Ishikawa (cell line): ENCODE measurements around the gene STK17B.

ENCODE experiments used
- CEBPB ChIP-seq: IDR thresholded peaks from 2 replicates; pipeline ENCODE4 v1.6.1; 2012
- CREB1 ChIP-seq: IDR thresholded peaks from 2 replicates; pipeline ENCODE4 v1.6.1; 2012; ENCODE audit warnings: low read depth
- EGR1 ChIP-seq: IDR thresholded peaks from 2 replicates; pipeline ENCODE4 v1.6.1; 2012
- EP300 ChIP-seq: IDR thresholded peaks from 2 replicates; pipeline ENCODE4 v1.6.1; 2012; ENCODE audit warnings: borderline replicate concordance
- FOXM1 ChIP-seq: IDR thresholded peaks from 2 replicates; pipeline ENCODE4 v1.6.1; 2012; ENCODE audit warnings: low read depth, borderline replicate concordance
- NFIC ChIP-seq: IDR thresholded peaks from 2 replicates; pipeline ENCODE4 v1.6.1; 2012
- RAD21 ChIP-seq: IDR thresholded peaks from 2 replicates; pipeline ENCODE4 v1.6.1; 2012; ENCODE audit warnings: low read depth
- REST ChIP-seq: IDR thresholded peaks from 2 replicates; pipeline ENCODE4 v1.6.1; 2012; ENCODE audit warnings: low read depth, mild to moderate bottlenecking
- TAF1 ChIP-seq: IDR thresholded peaks from 2 replicates; pipeline ENCODE4 v1.6.1; 2012; ENCODE audit warnings: low read depth, mild to moderate bottlenecking
- TCF12 ChIP-seq: IDR thresholded peaks from 2 replicates; pipeline ENCODE4 v1.6.1; 2012; ENCODE audit warnings: low read depth
- TEAD4 ChIP-seq: IDR thresholded peaks from 2 replicates; pipeline ENCODE4 v1.6.1; 2012
- YY1 ChIP-seq: IDR thresholded peaks from 2 replicates; pipeline ENCODE4 v1.6.1; 2012; ENCODE audit warnings: low read depth
- ZBTB7A ChIP-seq: IDR thresholded peaks from 2 replicates; pipeline ENCODE4 v1.6.1; 2012; ENCODE audit warnings: low read depth
- TF ChIP-seq, protein P1 (sequence below): IDR thresholded peaks from 2 replicates; pipeline ENCODE4 v1.6.1; 2012
- TF ChIP-seq, protein P2 (sequence below): IDR thresholded peaks from 2 replicates; pipeline ENCODE4 v1.6.1; 2012

STK17B gene

GRCh38 chr2:196205881-196206435 is 34.6 kb upstream of the STK17B start:
- TF ChIP-seq EGR1 (no peak), FOXM1 (no peak), NFIC (no peak), YY1 (no peak), TCF12 (no peak)
- TF ChIP-seq, protein P1, sequence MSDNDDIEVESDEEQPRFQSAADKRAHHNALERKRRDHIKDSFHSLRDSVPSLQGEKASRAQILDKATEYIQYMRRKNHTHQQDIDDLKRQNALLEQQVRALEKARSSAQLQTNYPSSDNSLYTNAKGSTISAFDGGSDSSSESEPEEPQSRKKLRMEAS: no peak

- TF ChIP-seq, protein P2, sequence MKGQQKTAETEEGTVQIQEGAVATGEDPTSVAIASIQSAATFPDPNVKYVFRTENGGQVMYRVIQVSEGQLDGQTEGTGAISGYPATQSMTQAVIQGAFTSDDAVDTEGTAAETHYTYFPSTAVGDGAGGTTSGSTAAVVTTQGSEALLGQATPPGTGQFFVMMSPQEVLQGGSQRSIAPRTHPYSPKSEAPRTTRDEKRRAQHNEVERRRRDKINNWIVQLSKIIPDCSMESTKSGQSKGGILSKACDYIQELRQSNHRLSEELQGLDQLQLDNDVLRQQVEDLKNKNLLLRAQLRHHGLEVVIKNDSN: no peak
- no peak for TF ChIP-seq EGR1
- no peak for TF ChIP-seq TAF1
- no peak for TF ChIP-seq CEBPB
- no peak for TF ChIP-seq REST
- no peak for TF ChIP-seq FOXM1
- TF ChIP-seq, protein P1: no peak
- no peak for TF ChIP-seq CREB1
- no peak for TF ChIP-seq YY1
- TF ChIP-seq EP300: no peak
- TF ChIP-seq RAD21: no peak
- TF ChIP-seq NFIC: no peak
- TF ChIP-seq TCF12: no peak
- TF ChIP-seq ZBTB7A: no peak
- TF ChIP-seq TEAD4: no peak
Measured at GRCh38 chr2:196205011-196205766, 33.8 kb upstream of the STK17B start.

DNA sequence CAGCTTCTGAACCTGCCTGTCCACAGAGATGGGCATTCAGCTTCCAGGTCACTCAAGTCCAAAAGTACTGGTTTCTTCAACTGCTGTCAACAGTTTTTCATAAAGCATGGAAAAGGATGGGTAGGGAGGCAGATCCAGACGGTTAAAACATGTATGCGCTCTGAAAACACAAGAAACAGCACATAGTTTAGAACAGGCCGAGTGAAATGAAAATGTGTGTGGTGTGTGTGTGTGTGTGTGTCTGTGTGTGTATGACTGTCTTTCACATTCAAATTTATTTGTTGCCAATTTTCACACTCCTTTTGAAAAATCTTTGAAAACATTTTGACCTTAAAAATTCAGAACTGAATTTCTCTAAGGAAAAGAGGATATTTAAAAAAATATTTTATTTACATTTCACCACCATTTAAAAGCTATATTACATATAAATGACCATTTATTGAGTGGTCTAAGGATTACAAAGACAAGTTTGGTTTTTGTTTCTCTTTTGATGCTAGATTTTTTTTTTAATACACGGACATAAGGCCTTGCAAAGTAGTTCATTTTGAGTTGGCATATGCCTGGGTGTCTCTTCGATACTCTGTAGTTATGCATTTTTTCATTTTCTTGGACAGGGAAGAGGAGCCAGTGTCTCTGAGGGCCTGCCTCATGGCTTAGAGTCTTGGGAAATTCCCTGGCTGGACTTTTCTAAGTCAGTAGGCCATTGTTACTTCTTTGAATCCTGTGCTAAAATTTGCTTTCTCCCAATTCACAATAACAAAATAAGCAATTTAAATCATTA is 30.0 kb upstream of the STK17B start:
- TF ChIP-seq, protein P1: no peak
- TF ChIP-seq CEBPB: no peak
- no peak for TF ChIP-seq ZBTB7A
- no peak for TF ChIP-seq RAD21
- no peak for TF ChIP-seq TAF1

DNA sequence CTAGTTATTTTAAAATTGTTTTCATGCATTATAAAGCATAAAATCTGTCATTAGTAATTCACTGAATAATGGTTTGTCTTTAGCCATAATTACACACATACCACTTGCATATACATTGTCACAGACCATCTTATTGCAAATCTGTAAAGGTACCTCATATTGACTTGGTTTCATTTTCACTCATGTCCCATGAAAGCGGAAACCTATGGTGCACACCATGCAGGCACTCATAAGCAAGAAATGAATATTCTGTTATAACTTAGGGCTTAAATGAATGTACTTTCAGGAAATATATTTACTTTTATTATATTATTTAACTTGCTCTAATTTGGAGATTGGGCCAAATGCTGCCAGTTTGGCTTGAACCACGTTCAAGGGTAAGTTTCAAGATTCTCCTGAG is 29.2 kb upstream of the STK17B start:
- no peak for TF ChIP-seq EP300

DNA sequence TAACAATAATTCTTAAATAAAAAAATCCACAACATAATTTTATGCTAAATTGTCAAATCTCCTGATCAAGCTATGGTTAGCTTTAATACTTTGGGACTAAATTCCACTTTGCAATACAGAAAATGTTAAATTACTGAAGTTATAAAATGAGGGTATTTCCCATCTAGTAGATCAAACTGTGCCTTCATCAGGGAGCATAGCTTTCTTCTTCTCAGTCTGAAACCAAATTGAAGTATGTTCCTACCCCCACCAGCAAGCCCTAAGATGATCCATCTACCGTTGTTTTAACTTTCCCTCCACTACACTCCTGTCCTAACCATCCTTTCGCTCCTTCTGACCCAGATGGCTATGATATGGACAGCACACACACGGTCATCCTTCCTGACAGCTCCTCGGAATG is 24.4 kb upstream of the STK17B start:
- TF ChIP-seq, protein P2: no peak
- no peak for TF ChIP-seq EGR1
- TF ChIP-seq ZBTB7A: no peak
- TF ChIP-seq TCF12: no peak
- TF ChIP-seq CEBPB: no peak
- no peak for TF ChIP-seq TEAD4
- no peak for TF ChIP-seq YY1
- TF ChIP-seq, protein P1: no peak
- TF ChIP-seq FOXM1: no peak

GRCh38 chr2:196195302-196195701 is 23.9 kb upstream of the STK17B start:
- TF ChIP-seq REST (no peak), NFIC (no peak), EGR1 (no peak), FOXM1 (no peak), TAF1 (no peak), RAD21 (no peak), TCF12 (no peak), EP300 (no peak), CEBPB (no peak), TEAD4 (no peak), CREB1 (no peak), ZBTB7A (no peak), YY1 (no peak)
- TF ChIP-seq, protein P1: no peak
- TF ChIP-seq, protein P2: no peak
